A549 treated with ZK216348 at 1 μM for 4 hours (cell line): ENCODE data around the gene SLC4A3. TPM values are rescaled to one million over a fixed set of nuclear protein-coding genes. Genes with fewer than 3 reads are reported as not detected.

Experiments used
- total RNA-seq: library from RNA; stranded (reverse); fragments of 200-300 nt; extraction: Qiagen RNA extraction; gene quantifications from 5 replicates; pipeline ENCODE4 v1.2.3, GENCODE V29; 2022; ENCODE audit warnings: low read depth

SLC4A3 gene, protein sequence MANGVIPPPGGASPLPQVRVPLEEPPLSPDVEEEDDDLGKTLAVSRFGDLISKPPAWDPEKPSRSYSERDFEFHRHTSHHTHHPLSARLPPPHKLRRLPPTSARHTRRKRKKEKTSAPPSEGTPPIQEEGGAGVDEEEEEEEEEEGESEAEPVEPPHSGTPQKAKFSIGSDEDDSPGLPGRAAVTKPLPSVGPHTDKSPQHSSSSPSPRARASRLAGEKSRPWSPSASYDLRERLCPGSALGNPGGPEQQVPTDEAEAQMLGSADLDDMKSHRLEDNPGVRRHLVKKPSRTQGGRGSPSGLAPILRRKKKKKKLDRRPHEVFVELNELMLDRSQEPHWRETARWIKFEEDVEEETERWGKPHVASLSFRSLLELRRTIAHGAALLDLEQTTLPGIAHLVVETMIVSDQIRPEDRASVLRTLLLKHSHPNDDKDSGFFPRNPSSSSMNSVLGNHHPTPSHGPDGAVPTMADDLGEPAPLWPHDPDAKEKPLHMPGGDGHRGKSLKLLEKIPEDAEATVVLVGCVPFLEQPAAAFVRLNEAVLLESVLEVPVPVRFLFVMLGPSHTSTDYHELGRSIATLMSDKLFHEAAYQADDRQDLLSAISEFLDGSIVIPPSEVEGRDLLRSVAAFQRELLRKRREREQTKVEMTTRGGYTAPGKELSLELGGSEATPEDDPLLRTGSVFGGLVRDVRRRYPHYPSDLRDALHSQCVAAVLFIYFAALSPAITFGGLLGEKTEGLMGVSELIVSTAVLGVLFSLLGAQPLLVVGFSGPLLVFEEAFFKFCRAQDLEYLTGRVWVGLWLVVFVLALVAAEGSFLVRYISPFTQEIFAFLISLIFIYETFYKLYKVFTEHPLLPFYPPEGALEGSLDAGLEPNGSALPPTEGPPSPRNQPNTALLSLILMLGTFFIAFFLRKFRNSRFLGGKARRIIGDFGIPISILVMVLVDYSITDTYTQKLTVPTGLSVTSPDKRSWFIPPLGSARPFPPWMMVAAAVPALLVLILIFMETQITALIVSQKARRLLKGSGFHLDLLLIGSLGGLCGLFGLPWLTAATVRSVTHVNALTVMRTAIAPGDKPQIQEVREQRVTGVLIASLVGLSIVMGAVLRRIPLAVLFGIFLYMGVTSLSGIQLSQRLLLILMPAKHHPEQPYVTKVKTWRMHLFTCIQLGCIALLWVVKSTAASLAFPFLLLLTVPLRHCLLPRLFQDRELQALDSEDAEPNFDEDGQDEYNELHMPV
- 1.9 to 4.4 TPM (median 3.2 TPM) in 5 replicates for total RNA-seq

DNA sequence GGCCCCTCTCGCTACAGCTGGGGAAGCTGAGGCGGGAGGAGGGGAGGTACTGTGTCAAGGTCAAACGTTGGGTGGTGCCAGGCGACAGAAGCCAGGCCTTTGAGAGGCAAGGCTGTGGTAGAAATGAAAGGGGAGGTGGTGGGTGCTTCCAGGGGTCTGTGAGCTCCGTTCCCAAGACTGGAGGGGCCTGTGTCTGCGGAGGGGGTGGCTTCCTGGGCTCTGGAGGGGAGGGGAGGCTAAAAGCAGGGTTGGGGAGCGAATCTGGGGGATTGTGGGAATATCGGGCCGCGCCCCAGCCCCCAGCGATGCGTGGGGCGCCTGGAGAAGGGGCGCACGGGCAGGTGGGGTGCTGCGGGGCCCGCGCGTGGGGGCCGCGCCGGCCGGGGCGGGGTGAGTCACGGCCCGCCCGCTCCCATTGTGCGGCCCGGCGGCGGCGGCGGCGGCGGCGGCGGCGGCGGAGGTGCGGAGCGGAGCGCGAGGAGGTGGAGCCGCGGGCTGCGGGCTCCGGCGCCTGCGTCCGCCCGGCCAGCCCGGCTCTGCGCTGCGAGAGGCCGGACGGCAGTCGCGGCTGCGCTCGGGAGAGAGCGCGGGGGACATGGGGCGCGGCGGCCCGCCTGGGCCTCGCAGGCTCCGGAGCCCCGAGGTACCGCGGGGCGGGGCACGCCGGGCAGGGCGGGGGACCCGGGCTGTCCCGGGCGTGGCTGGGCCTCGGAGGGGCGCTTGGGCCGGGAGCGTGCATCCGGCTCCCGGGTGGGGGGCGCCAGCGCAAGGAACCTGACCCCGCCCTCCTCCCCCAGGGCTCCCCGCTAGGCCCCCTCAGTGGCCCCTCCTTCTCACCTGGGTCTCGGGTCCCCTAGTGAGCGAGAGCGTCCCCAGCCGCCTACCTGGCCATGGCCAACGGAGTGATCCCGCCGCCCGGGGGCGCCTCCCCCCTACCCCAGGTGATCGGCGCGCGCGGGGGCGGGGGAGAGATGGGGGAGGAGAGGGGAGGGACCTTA lies at the start of gene SLC4A3:
Gene SLC4A3, plus strand, starts transcription at position 528 of the 998 bp plus-strand sequence. Its CDS starts 363 bp downstream, at position 891.

DNA sequence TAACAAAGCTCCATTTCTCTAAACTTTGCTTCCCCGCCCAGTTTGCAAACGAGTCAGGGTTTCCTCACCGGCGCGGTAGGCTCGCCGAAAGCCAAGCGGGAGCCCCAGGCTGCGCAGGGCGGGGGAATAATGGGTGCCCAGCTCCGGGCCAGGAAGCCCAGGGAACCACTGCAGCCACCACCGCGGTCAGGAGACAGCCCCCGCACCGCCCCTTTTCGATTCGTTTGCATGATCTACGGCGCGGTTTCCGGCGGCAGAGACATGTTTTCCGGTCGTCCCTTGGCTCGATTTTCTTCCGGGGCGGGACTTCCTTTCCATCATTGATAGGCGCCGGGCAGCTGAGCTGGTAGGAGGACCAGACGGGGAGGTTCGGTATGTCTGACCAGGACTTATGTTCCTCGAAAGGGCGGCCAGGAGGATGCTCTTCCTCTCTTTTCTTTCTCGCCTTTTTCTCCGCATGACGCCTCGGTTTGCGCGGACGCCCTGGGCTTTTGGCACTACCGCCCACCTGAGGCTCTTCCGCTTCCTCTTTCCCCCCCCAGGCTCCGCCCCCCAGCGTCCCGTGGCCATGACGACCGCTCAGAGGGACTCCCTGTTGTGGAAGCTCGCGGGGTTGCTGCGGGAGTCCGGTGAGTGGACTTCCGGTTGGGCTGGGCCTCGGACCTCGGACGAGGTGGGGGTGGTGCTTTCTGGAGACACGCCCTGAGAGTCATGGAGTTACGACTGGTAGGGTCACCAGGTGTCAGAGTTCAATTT lies 29.7 kb upstream of the SLC4A3 start, which contains the start of gene STK11IP:
Gene STK11IP, plus strand, starts transcription at position 306 of the 756 bp plus-strand sequence. Its CDS starts 263 bp downstream, at position 569.

Other genes with a start within 250 kb of the SLC4A3 start
- 51.7 to 64.3 TPM (median 58.3 TPM) in 5 replicates for gene DNPEP, start 239.7 kb upstream of the SLC4A3 start, total RNA-seq
- gene DES, start 209.3 kb upstream of the SLC4A3 start, total RNA-seq, result 0.18 to 0.51 TPM (median 0.40 TPM) in 3 of 5 replicates, not detected in the others
- gene SPEG, start 192.8 kb upstream of the SLC4A3 start, total RNA-seq, result 5.1 to 10.4 TPM (median 6.9 TPM) in 5 replicates
- gene GMPPA, start 128.7 kb upstream of the SLC4A3 start, total RNA-seq, result 30.0 to 39.8 TPM (median 38.7 TPM) in 5 replicates
- 0.08 to 0.17 TPM (median 0.09 TPM) in 4 of 5 replicates, not detected in the other for gene ASIC4, start 113.1 kb upstream of the SLC4A3 start, total RNA-seq
- gene CHPF, start 83.8 kb upstream of the SLC4A3 start, total RNA-seq, result 12.5 to 32.0 TPM (median 29.8 TPM) in 5 replicates
- 0.71 to 1.6 TPM (median 1.2 TPM) in 5 replicates for gene TMEM198, start 83.6 kb upstream of the SLC4A3 start, total RNA-seq
- gene OBSL1, start 56.1 kb upstream of the SLC4A3 start, total RNA-seq, result 13.6 to 26.1 TPM (median 21.3 TPM) in 5 replicates
- 0.19 to 0.74 TPM (median 0.49 TPM) in 5 replicates for gene INHA, start 55.3 kb upstream of the SLC4A3 start, total RNA-seq
- 9.4 to 21.0 TPM (median 17.7 TPM) in 5 replicates for gene STK11IP, start 29.8 kb upstream of the SLC4A3 start, total RNA-seq